Activated naive CD4-positive, alpha-beta T cell treated with anti-CD3 and anti-CD28 coated beads, Interleukin-2, amount 50 U/mL, for 16 hours (primary cell): Measurements from ENCODE around the gene PROC.

Source experiments
- DNase-seq: peaks from one replicate; pipeline ENCODE4 v3.0.0-alpha.2; 2020

PROC gene

GRCh38 chr2:127415593-127416505 is 2.4 kb upstream of the PROC start:
- peak; percentile 79 for DNase-seq

GRCh38 chr2:127416506-127417001 is 1.7 kb upstream of the PROC start:
- DNase-seq: no peak

DNA sequence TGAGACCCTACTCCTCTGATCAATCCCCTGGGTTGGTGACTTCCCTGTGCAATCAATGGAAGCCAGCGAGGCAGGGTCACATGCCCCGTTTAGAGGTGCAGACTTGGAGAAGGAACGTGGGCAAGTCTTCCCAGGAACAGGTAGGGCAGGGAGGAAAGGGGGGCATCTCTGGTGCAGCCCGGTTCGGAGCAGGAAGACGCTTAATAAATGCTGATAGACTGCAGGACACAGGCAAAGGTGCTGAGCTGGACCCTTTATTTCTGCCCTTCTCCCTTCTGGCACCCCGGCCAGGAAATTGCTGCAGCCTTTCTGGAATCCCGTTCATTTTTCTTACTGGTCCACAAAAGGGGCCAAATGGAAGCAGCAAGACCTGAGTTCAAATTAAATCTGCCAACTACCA is 821 bp upstream of the PROC start:
- DNase-seq: no peak

- DNase-seq: no peak
Measured at GRCh38 chr2:127419112-127419430, 844 bp downstream of the PROC start.

GRCh38 chr2:127419448-127420038 is 1.3 kb downstream of the PROC start:
- no peak for DNase-seq

DNA sequence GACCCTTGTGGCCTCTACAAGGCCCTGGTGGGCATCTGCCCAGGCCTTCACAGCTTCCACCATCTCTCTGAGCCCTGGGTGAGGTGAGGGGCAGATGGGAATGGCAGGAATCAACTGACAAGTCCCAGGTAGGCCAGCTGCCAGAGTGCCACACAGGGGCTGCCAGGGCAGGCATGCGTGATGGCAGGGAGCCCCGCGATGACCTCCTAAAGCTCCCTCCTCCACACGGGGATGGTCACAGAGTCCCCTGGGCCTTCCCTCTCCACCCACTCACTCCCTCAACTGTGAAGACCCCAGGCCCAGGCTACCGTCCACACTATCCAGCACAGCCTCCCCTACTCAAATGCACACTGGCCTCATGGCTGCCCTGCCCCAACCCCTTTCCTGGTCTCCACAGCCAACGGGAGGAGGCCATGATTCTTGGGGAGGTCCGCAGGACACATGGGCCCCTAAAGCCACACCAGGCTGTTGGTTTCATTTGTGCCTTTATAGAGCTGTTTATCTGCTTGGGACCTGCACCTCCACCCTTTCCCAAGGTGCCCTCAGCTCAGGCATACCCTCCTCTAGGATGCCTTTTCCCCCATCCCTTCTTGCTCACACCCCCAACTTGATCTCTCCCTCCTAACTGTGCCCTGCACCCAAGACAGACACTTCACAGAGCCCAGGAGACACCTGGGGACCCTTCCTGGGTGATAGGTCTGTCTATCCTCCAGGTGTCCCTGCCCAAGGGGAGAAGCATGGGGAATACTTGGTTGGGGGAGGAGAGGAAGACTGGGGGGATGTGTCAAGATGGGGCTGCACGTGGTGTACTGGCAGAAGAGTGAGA is 2.0 kb downstream of the PROC start:
- no peak for DNase-seq

- DNase-seq: no peak
Measured at GRCh38 chr2:127421116-127421800, 3.0 kb downstream of the PROC start.

DNA sequence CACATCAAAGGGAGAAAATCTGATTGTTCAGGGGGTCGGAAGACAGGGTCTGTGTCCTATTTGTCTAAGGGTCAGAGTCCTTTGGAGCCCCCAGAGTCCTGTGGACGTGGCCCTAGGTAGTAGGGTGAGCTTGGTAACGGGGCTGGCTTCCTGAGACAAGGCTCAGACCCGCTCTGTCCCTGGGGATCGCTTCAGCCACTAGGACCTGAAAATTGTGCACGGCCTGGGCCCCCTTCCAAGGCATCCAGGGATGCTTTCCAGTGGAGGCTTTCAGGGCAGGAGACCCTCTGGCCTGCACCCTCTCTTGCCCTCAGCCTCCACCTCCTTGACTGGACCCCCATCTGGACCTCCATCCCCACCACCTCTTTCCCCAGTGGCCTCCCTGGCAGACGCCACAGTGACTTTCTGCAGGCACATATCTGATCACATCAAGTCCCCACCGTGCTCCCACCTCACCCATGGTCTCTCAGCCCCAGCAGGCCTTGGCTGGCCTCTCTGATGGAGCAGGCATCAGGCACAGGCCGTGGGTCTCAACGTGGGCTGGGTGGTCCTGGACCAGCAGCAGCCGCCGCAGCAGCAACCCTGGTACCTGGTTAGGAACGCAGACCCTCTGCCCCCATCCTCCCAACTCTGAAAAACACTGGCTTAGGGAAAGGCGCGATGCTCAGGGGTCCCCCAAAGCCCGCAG is 3.8 kb downstream of the PROC start:
- DNase-seq: no peak

DNA sequence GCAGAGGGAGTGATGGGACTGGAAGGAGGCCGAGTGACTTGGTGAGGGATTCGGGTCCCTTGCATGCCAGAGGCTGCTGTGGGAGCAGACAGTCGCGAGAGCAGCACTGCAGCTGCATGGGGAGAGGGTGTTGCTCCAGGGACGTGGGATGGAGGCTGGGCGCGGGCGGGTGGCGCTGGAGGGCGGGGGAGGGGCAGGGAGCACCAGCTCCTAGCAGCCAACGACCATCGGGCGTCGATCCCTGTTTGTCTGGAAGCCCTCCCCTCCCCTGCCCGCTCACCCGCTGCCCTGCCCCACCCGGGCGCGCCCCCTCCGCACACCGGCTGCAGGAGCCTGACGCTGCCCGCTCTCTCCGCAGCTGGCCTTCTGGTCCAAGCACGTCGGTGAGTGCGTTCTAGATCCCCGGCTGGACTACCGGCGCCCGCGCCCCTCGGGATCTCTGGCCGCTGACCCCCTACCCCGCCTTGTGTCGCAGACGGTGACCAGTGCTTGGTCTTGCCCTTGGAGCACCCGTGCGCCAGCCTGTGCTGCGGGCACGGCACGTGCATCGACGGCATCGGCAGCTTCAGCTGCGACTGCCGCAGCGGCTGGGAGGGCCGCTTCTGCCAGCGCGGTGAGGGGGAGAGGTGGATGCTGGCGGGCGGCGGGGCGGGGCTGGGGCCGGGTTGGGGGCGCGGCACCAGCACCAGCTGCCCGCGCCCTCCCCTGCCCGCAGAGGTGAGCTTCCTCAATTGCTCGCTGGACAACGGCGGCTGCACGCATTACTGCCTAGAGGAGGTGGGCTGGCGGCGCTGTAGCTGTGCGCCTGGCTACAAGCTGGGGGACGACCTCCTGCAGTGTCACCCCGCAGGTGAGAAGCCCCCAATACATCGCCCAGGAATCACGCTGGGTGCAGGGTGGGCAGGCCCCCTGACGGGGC is 4.6 kb downstream of the PROC start:
- no peak for DNase-seq

DNA sequence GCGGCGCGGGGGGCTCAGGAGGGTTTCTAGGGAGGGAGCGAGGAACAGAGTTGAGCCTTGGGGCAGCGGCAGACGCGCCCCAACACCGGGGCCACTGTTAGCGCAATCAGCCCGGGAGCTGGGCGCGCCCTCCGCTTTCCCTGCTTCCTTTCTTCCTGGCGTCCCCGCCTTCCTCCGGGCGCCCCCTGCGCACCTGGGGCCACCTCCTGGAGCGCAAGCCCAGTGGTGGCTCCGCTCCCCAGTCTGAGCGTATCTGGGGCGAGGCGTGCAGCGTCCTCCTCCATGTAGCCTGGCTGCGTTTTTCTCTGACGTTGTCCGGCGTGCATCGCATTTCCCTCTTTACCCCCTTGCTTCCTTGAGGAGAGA is 5.2 kb downstream of the PROC start:
- DNase-seq: no peak

DNA sequence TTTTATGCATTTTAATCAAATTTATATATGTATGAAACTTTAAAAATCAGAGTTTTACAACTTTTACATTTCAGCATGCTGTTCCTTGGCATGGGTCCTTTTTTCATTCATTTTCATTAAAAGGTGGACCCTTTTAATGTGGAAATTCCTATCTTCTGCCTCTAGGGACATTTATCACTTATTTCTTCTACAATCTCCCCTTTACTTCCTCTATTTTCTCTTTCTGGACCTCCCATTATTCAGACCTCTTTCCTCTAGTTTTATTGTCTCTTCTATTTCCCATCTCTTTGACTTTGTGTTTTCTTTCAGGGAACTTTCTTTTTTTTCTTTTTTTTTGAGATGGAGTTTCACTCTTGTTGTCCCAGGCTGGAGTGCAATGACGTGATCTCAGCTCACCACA is 5.7 kb downstream of the PROC start:
- DNase-seq: no peak

GRCh38 chr2:127424598-127425520 is 6.6 kb downstream of the PROC start:
- DNase-seq: no peak

- DNase-seq: no peak
Measured at GRCh38 chr2:127425540-127426490, 7.6 kb downstream of the PROC start.

DNA sequence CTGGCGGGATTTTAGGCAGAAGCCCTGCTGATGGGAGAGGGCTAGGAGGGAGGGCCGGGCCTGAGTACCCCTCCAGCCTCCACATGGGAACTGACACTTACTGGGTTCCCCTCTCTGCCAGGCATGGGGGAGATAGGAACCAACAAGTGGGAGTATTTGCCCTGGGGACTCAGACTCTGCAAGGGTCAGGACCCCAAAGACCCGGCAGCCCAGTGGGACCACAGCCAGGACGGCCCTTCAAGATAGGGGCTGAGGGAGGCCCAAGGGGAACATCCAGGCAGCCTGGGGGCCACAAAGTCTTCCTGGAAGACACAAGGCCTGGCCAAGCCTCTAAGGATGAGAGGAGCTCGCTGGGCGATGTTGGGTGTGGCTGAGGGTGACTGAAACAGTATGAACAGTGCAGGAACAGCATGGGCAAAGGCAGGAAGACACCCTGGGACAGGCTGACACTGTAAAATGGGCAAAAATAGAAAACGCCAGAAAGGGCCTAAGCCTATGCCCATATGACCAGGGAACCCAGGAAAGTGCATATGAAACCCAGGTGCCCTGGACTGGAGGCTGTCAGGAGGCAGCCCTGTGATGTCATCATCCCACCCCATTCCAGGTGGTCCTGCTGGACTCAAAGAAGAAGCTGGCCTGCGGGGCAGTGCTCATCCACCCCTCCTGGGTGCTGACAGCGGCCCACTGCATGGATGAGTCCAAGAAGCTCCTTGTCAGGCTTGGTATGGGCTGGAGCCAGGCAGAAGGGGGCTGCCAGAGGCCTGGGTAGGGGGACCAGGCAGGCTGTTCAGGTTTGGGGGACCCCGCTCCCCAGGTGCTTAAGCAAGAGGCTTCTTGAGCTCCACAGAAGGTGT is 8.5 kb downstream of the PROC start:
- no peak for DNase-seq

DNA sequence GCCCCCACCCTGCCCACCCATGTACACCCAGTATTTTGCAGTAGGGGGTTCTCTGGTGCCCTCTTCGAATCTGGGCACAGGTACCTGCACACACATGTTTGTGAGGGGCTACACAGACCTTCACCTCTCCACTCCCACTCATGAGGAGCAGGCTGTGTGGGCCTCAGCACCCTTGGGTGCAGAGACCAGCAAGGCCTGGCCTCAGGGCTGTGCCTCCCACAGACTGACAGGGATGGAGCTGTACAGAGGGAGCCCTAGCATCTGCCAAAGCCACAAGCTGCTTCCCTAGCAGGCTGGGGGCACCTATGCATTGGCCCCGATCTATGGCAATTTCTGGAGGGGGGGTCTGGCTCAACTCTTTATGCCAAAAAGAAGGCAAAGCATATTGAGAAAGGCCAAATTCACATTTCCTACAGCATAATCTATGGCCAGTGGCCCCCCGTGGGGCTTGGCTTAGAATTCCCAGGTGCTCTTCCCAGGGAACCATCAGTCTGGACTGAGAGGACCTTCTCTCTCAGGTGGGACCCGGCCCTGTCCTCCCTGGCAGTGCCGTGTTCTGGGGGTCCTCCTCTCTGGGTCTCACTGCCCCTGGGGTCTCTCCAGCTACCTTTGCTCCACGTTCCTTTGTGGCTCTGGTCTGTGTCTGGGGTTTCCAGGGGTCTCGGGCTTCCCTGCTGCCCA is 9.3 kb downstream of the PROC start:
- no peak for DNase-seq

- DNase-seq: no peak
Measured at GRCh38 chr2:127428057-127428814, 10.0 kb downstream of the PROC start.

GRCh38 chr2:127428815-127429109 is 10.5 kb downstream of the PROC start:
- no peak for DNase-seq
